ENCODE results near the gene VPS35.

- TF ChIP-seq, protein P1, sequence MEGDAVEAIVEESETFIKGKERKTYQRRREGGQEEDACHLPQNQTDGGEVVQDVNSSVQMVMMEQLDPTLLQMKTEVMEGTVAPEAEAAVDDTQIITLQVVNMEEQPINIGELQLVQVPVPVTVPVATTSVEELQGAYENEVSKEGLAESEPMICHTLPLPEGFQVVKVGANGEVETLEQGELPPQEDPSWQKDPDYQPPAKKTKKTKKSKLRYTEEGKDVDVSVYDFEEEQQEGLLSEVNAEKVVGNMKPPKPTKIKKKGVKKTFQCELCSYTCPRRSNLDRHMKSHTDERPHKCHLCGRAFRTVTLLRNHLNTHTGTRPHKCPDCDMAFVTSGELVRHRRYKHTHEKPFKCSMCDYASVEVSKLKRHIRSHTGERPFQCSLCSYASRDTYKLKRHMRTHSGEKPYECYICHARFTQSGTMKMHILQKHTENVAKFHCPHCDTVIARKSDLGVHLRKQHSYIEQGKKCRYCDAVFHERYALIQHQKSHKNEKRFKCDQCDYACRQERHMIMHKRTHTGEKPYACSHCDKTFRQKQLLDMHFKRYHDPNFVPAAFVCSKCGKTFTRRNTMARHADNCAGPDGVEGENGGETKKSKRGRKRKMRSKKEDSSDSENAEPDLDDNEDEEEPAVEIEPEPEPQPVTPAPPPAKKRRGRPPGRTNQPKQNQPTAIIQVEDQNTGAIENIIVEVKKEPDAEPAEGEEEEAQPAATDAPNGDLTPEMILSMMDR (IDR thresholded peaks at IDR 0.05) = no peak
- no peak for TF ChIP-seq POLR2A (IDR thresholded peaks at IDR 0.05)
Measured at GRCh38 chr16:46618516-46618915, 70.5 kb downstream of the VPS35 start.
